Measurements from ENCODE around the gene PTGDS.

Gene PTGDS

DNA sequence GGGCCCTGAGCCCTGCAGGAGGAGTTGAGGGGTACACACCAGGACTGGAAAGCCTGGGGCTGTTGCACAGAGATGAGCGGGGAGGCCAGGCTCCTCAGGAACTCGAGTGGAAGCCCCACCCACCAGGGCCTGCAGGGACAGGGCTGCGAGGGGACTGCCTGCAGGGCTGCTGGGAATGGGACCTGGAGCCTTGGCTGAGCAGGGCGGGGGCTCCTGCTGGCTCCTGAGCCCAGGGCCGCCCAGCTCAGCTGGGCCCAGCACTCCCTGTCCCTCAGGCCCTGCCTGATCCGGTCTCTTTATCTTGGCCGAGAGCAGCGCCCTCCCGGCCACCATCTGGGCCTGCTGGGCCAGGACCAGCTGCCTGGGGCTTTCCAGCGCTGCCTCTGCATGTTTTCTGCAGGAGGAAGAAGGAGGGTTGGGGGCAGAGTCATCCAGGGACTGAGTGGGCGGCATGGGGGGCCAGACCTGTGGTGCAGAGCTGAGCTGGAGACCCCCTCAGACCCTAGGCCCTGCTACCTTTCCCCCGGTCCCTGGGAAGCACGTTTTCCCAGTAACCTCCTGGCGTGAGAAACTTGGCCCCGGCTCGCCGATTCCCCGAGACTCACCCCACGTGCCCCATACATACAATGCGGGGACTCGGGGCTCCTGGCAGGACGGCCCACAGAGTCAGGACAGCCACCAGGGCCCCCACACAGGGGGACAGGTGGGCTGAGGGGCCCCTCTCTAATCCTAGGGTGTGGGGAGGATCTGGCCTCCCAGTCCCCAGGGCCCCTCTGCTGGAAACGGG is 15.8 kb upstream of the PTGDS start:
- no peak for DNase-seq (ENCODE audit: low read depth)
- TF ChIP-seq, protein P1, sequence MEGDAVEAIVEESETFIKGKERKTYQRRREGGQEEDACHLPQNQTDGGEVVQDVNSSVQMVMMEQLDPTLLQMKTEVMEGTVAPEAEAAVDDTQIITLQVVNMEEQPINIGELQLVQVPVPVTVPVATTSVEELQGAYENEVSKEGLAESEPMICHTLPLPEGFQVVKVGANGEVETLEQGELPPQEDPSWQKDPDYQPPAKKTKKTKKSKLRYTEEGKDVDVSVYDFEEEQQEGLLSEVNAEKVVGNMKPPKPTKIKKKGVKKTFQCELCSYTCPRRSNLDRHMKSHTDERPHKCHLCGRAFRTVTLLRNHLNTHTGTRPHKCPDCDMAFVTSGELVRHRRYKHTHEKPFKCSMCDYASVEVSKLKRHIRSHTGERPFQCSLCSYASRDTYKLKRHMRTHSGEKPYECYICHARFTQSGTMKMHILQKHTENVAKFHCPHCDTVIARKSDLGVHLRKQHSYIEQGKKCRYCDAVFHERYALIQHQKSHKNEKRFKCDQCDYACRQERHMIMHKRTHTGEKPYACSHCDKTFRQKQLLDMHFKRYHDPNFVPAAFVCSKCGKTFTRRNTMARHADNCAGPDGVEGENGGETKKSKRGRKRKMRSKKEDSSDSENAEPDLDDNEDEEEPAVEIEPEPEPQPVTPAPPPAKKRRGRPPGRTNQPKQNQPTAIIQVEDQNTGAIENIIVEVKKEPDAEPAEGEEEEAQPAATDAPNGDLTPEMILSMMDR (conservative IDR thresholded peaks at IDR 0.05; ENCODE audit: low read length): no peak
- no peak overlapping the region for H3K4me3 ChIP-seq (ENCODE audit: low read length)

DNA sequence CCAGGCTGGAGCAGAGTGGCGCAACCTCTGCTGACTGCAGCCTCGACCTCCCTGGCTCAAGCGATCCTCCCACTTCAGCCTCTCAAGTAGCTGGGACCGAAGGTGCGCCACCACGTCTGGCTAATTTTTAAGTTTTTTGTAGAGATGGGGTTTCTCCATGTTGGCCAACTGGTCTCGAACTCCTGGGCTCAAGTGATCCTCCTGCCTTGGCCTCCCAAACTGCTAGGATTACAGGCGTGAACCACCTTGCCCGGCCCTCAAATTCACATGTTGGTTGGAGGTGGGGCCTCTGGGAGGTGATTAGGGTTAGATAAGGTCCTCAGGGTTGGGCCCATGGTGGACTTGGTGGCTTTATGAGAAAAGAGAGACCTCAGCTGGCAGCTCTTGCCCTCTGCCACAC is 15.1 kb upstream of the PTGDS start:
- DNase-seq (ENCODE audit: low read depth): no peak
- H3K4me3 ChIP-seq (ENCODE audit: low read length): no peak overlapping the region
- TF ChIP-seq, protein P1 (conservative IDR thresholded peaks at IDR 0.05; ENCODE audit: low read length): no peak

DNA sequence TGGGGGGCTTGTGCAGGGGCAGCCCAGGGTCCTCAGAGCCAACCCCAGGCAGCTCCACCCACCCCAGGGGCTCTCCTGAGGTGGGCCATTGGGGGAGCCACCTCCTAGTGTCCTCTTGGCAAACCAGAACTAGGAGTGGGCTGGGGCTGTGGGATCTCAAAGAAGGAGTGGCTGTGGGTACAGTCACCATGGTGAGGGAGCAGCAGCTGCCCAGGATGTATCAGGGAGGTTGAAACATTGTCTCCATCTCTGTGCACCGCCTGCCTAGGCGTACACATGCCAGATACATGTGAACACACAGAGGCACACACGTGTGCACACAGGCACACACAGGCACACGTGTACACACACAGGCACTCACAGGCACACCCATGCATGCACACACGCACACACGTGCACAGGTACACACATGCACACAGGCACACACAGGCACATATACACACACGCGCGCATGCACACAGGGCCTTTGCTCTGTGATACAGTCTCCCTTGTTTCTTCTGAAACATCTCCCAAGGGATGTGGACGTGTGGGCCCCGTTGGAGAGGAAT is 14.5 kb upstream of the PTGDS start:
- no peak overlapping the region for H3K4me3 ChIP-seq (ENCODE audit: low read length)
- TF ChIP-seq, protein P1 (conservative IDR thresholded peaks at IDR 0.05; ENCODE audit: low read length): no peak

DNA sequence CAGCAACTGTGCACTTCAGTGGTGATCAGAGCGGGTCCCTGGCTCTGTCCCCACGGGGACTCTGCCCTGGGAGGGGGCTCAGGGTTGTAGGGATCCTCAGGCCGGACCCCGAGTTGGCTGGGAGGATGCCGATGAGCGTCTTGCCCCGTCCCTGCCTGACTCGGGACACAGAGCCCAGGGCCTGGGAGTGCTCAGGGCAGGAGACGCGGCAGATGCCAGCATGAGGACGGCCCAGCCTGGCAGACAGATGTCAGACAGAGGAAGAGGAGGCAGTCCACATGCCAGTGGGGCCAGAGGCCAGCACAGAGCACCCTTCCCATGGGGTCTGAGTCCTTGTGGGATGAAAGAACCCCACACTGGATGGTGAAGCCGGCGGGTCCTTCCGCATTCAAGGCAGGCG is 14.0 kb upstream of the PTGDS start:
- no peak overlapping the region for H3K4me3 ChIP-seq (ENCODE audit: low read length)
- TF ChIP-seq, protein P1 (conservative IDR thresholded peaks at IDR 0.05; ENCODE audit: low read length): no peak
- DNase-seq (ENCODE audit: low read depth): no peak

More for the DNA sequence above, 14.5 kb upstream of the PTGDS start:
- DNase-seq (ENCODE audit: low read depth): no peak

DNA sequence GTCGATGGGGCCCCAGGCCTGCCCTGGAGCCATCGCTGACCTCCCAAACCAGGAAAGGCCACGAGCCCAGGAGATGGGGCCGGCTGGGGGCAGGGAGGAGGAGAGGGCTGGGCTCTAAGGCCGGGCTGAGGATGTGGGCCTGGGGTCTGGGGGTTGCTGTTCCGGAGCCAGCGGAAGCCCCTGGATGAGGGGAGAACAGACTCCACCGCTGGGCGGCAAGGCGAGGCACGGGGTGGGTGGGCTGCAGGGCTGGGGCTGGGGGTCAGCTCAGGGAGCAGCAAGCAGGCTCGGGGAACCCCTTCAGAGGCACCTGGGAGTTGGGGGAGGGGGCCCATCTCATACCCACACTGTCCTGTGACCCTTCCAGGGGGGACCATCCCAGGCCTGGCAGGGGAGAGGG is 13.6 kb upstream of the PTGDS start:
- TF ChIP-seq, protein P1 (conservative IDR thresholded peaks at IDR 0.05; ENCODE audit: low read length): no peak
- DNase-seq (ENCODE audit: low read depth): no peak

DNA sequence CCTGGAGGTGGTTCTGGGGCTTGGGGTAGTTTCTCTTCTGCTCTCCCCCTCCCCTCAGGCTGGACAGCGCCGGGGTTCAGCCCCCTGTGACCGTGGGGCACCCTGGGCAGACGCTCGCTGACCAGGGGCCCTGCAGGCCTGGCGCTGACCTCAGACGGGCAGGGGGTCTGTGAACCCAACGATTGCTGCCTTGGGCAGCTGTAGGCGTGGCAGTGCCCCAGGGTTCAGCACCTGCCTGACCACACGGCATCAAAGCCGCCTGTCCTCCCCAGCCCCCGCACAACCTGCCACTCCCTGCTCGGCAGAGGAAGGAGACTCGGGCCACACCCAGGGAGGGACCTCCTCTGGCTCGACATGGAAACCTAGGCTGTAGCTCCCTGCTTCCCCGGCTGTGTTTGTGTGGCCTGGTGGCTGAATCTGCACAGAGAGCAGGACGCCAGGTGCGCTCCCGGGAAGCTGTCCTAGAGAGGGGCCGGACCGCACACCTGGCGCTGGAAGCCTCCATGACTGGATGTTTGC is 13.1 kb upstream of the PTGDS start:
- no peak overlapping the region for H3K4me3 ChIP-seq (ENCODE audit: low read length)
- TF ChIP-seq, protein P1 (conservative IDR thresholded peaks at IDR 0.05; ENCODE audit: low read length): no peak
- DNase-seq (ENCODE audit: low read depth): no peak

More for the DNA sequence above, 13.6 kb upstream of the PTGDS start:
- H3K4me3 ChIP-seq (ENCODE audit: low read length): no peak overlapping the region
